Head of caudate nucleus (tissue), 42 donors: ENCODE measurements around the gene PLCB4.
"Not testable (repeated sequence)": the region's sequence is repeated elsewhere in the genome, so short reads cannot be mapped to it uniquely, and the experiment has no call there.

Source experiments
- DNase-seq, 42 donors: peaks; one replicate each; pipeline versions ENCODE4 v3.0.0 to v3.0.0-alpha.2; 2020 to 2021; ENCODE audit warnings: mixed read lengths in 7 of 42
- intact Hi-C: fragments of 100-400 bp; cut with DNase I; formaldehyde crosslinking; loops from one replicate; pipeline ENCODE4 v1.15.0; 2022

PLCB4 gene

GRCh38 chr20:9068841-9069663 lies at the start of gene PLCB4:
TSS of gene PLCB4 (plus strand) at chr20:9069087. CDS start at chr20:9307815, 238,728 bp downstream.
- intact Hi-C loops, result no loop called here
- DNase-seq, result peak in 35 of 42 donors; percentile 6 to 52 (median 21)

GRCh38 chr20:9019833-9020232 lies 49.1 kb upstream of the PLCB4 start:
- no peak for DNase-seq
- intact Hi-C loops, result no loop called here

- intact Hi-C loops, result no loop called here
- DNase-seq, result no peak
These were observed 47.7 kb upstream of the PLCB4 start for GRCh38 chr20:9021216-9021615.

- intact Hi-C loops, result no loop called here
- DNase-seq, result no peak
These were observed 47.2 kb upstream of the PLCB4 start for GRCh38 chr20:9021699-9022098.

- intact Hi-C loops, result no loop called here
- DNase-seq, result no peak
These were observed 46.5 kb upstream of the PLCB4 start for GRCh38 chr20:9022376-9022775.

- intact Hi-C loops, result no loop called here
These were observed 44.3 kb upstream of the PLCB4 start for GRCh38 chr20:9024606-9025005.

GRCh38 chr20:9025011-9025410 lies 43.9 kb upstream of the PLCB4 start:
- intact Hi-C loops, result no loop called here
- no peak for DNase-seq

More at GRCh38 chr20:9024606-9025005, 44.3 kb upstream of the PLCB4 start:
- DNase-seq, result no peak

GRCh38 chr20:9025643-9026042 lies 43.2 kb upstream of the PLCB4 start:
- intact Hi-C loops, result no loop called here

GRCh38 chr20:9027626-9028025 lies 41.3 kb upstream of the PLCB4 start:
- intact Hi-C loops, result no loop called here

More at GRCh38 chr20:9025643-9026042, 43.2 kb upstream of the PLCB4 start:
- DNase-seq, result no peak

GRCh38 chr20:9028419-9028818 lies 40.5 kb upstream of the PLCB4 start:
- DNase-seq, result no peak
- intact Hi-C loops, result no loop called here

More at GRCh38 chr20:9027626-9028025, 41.3 kb upstream of the PLCB4 start:
- no peak for DNase-seq

GRCh38 chr20:9031991-9032390 lies 36.9 kb upstream of the PLCB4 start:
- intact Hi-C loops, result no loop called here
- DNase-seq, result no peak

- intact Hi-C loops, result no loop called here
- DNase-seq, result no peak
These were observed 36.1 kb upstream of the PLCB4 start for GRCh38 chr20:9032758-9033157.

GRCh38 chr20:9035126-9035525 lies 33.8 kb upstream of the PLCB4 start:
- intact Hi-C loops, result no loop called here
- DNase-seq, result no peak

GRCh38 chr20:9036593-9036992 lies 32.3 kb upstream of the PLCB4 start:
- intact Hi-C loops, result no loop called here

GRCh38 chr20:9038791-9039535 lies 29.9 kb upstream of the PLCB4 start:
- no peak for DNase-seq

More at GRCh38 chr20:9036593-9036992, 32.3 kb upstream of the PLCB4 start:
- no peak for DNase-seq

GRCh38 chr20:9040863-9041524 lies 27.9 kb upstream of the PLCB4 start:
- intact Hi-C loops, result no loop called here
- no peak for DNase-seq

More at GRCh38 chr20:9038791-9039535, 29.9 kb upstream of the PLCB4 start:
- intact Hi-C loops, result no loop called here

GRCh38 chr20:9043364-9043763 lies 25.5 kb upstream of the PLCB4 start:
- intact Hi-C loops, result no loop called here
- DNase-seq, result no peak

GRCh38 chr20:9047928-9048327 lies 21.0 kb upstream of the PLCB4 start:
- DNase-seq, intact Hi-C loops: not testable (repeated sequence)

- intact Hi-C loops, result no loop called here
- peak in 4 of 42 donors; percentile 27 to 62 (median 44) for DNase-seq
These were observed 17.4 kb upstream of the PLCB4 start for GRCh38 chr20:9051508-9051907.

- no peak for DNase-seq
- intact Hi-C loops, result no loop called here
These were observed 16.8 kb upstream of the PLCB4 start for GRCh38 chr20:9052136-9052535.
